Pancreas (tissue), 10 donors: ENCODE results near the gene DNAAF5. TPM values are rescaled to one million over a fixed set of nuclear protein-coding genes. Genes with fewer than 3 reads are reported as not detected.

ENCODE experiments used
- ATAC-seq, 4 donors: fragments of 200-7000 bp; cut with Tn5 transposase; one replicate each; pipeline versions ENCODE4 v1.8.0 to v1.9.1; 2020; ENCODE audit warnings: mild to moderate bottlenecking in 4 of 4, moderate library complexity in 4 of 4
- DNase-seq, 6 donors: peaks; one replicate each; pipeline ENCODE4 v3.0.0-alpha.2; 2020
- FAIRE-seq: peaks from 2 replicates; lab custom pipeline; 2012; peaks lifted over from hg19 to GRCh38; lab: Jason Lieb, UNC
- H3K27ac ChIP-seq, 4 donors: fragments of 200-600 bp; sonication (generic); 1 replicate in 3 of 4; 2 replicates in 1 of 4; pipeline versions ENCODE4 v1.5.0 to v1.8.0; 2020
- H3K27me3 ChIP-seq, 4 donors: fragments of 200-600 bp; one replicate each; pipeline ENCODE4 v1.8.0; 2021
- H3K36me3 ChIP-seq, 3 donors: fragments of 200-600 bp; sonication (generic) in 1 of 3; one replicate each; pipeline versions ENCODE4 v1.5.0 to v1.8.0; 2020 to 2021
- H3K4me1 ChIP-seq, 3 donors: fragments of 200-600 bp; one replicate each; pipeline ENCODE4 v1.8.0; 2021
- H3K4me3 ChIP-seq, 4 donors: fragments of 200-600 bp; sonication (generic) in 2 of 4; one replicate each; pipeline versions ENCODE4 v1.5.0 to v1.8.0; 2020 to 2021
- H3K9me3 ChIP-seq, 4 donors: fragments of 200-600 bp; one replicate each; pipeline ENCODE4 v1.8.0; 2021
- WGBS, 2 donors: extraction: QIAGEN DNeasy Blood & Tissue Kit; methylation state at CpG; one replicate each; pipeline ENCODE4 v1.1.7; 2013; 5-methylcytosine and 5-hydroxymethylcytosine counted together
- intact Hi-C, 3 donors: fragments of 100-400 bp; cut with DNase I; formaldehyde crosslinking; loops; one replicate each; pipeline versions ENCODE4 v1.11.1 to v1.14.2; 2022
- polyA plus RNA-seq, 2 donors: library from polyadenylated mRNA; stranded (reverse); fragments of 200-250 nt; gene quantifications; one replicate each; pipeline ENCODE4 v1.2.3, GENCODE V29; 2013
- total RNA-seq, 6 donors: library from RNA; stranded (reverse); fragmentation: NEBNext Ultra II Directional in 4 of 6; extraction: Animal tissue kit (Norgen Biotek cat#: 25700) in 4 of 6; gene quantifications; one replicate each; pipeline versions ENCODE4 v1.2.1 to v1.2.4, GENCODE V29; 2021 to 2023
- TF ChIP-seq, protein P1 (sequence below), 4 donors: fragments of 200-600 bp; sonication (generic) in 3 of 4; IDR thresholded peaks; one replicate each; pipeline versions ENCODE4 v1.5.0 to v1.8.0; 2021; ENCODE audit warnings: antibody characterized with exemption in 4 of 4
- donor health status: healthy with polysubstance abuse.
- donor health status: DM: no; HTN: no; CAD: no; lungs with moderate emphysema.
- donor health status: DM: no; HTN: no; CAD: no.
- donor health status: control.
- donor health status: control.
- donor health status: Bipolar disorder and iron deficiency.
- donor health status: DM: yes; HTN: yes; CAD: no.
- donor health status: DM: no; HTN: no; CAD: no.
- donor health status: DM: no; HTN: no; CAD: no.
- donor health status: DM: yes; HTN: yes; CAD: no.

Gene DNAAF5
- total and polyA plus RNA-seq, 8 donors: 7.7 to 16.6 (median 11.8) TPM

DNA sequence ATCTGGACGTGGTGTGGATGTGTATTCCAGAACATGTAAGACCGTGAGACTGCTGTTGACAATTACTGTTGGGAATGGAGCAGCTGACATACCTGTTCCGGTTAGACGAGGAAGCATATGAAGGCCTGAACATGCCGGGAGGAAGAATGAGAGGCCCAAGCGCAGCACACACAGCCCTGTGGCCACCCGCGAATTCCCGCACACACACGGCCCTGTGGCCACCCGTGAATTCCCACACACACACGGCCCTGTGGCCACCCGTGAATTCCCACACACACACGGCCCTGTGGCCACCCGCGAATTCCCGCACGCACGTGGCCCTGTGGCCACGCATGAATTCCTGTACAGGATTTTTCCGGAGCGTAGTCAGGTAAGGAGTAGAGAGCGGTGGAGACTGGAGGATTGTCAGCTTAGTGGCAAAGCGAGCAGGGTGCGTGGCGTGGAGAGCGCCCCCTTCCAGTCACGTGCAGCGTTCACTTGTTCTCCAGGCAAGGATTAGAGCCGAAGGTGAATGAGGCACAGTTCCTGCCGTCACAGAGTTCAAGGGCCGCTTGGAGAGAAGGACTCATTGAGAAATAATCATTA is 96.3 kb downstream of the DNAAF5 start:
- H3K27me3 ChIP-seq: no peaks in the 10 kb centered on the region
- H3K27ac ChIP-seq: peak overlapping the region in 1 of 4 donors; percentile 43
- intact Hi-C loops: no loop called here
- no peak overlapping the region for H3K4me3 ChIP-seq
- H3K4me1 ChIP-seq: peaks cover 8 to 28% (median 10%) of the 10 kb centered on the region in 3 donors
- H3K36me3 ChIP-seq: no peaks in the 10 kb centered on the region
- 72 to 76% methylated on average over 32 of the region's 32 CpGs for WGBS, 2 donors
- DNase-seq (peak in 2 of 6 donors; percentile 31 to 50), FAIRE-seq (no peak), ATAC-seq (peak; percentile 47 to 77 (median 54))
- H3K9me3 ChIP-seq: no peaks in the 10 kb centered on the region
- TF ChIP-seq, protein P1, sequence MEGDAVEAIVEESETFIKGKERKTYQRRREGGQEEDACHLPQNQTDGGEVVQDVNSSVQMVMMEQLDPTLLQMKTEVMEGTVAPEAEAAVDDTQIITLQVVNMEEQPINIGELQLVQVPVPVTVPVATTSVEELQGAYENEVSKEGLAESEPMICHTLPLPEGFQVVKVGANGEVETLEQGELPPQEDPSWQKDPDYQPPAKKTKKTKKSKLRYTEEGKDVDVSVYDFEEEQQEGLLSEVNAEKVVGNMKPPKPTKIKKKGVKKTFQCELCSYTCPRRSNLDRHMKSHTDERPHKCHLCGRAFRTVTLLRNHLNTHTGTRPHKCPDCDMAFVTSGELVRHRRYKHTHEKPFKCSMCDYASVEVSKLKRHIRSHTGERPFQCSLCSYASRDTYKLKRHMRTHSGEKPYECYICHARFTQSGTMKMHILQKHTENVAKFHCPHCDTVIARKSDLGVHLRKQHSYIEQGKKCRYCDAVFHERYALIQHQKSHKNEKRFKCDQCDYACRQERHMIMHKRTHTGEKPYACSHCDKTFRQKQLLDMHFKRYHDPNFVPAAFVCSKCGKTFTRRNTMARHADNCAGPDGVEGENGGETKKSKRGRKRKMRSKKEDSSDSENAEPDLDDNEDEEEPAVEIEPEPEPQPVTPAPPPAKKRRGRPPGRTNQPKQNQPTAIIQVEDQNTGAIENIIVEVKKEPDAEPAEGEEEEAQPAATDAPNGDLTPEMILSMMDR (IDR thresholded peaks at IDR 0.05): no peak

DNA sequence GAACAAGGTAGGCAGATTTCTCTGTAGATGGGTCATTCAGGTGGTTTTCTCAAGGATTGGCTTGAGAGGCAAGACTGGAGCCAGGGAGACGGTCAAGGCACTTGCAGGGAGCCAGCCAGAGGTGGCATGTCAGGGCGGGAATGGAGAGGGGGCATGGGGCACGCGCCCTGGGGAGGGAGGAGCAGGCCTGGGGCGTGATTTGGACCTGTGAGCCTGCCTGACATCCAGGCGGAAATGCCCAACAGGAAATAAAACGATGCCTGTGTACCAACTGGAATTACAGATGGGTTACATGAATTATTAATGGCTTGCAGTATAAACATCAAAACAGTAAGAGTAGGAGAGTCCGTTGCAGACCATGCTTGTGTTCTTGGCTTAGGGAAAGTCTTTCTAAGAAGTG is 97.2 kb downstream of the DNAAF5 start:
- no peaks in the 10 kb centered on the region for H3K27me3 ChIP-seq
- no peaks in the 10 kb centered on the region for H3K9me3 ChIP-seq
- 40 to 61% methylated on average over 8 of the region's 8 CpGs for WGBS, 2 donors
- FAIRE-seq (no peak), ATAC-seq (peak; percentile 44 to 68 (median 57)), DNase-seq (peak in 1 of 6 donors; percentile 38)
- H3K4me3 ChIP-seq: no peak overlapping the region
- no peaks in the 10 kb centered on the region for H3K36me3 ChIP-seq
- H3K4me1 ChIP-seq: peaks cover 6 to 24% (median 8%) of the 10 kb centered on the region in 3 donors
- intact Hi-C loops: no loop called here
- H3K27ac ChIP-seq: peak overlapping the region in 2 of 4 donors; percentile 37 to 43
- TF ChIP-seq, protein P1 (IDR thresholded peaks at IDR 0.05): no peak

- H3K27ac ChIP-seq: peak overlapping the region in 2 of 4 donors; percentile 37 to 43
- H3K36me3 ChIP-seq: no peaks in the 10 kb centered on the region
- DNase-seq (peak in 1 of 6 donors; percentile 20), ATAC-seq (no peak), FAIRE-seq (no peak)
- WGBS, 2 donors: 86 to 87% methylated on average over 7 of the region's 7 CpGs
- TF ChIP-seq, protein P1 (IDR thresholded peaks at IDR 0.05): no peak
- peaks cover 6 to 24% (median 8%) of the 10 kb centered on the region in 3 donors for H3K4me1 ChIP-seq
- intact Hi-C loops: no loop called here
- H3K9me3 ChIP-seq: no peaks in the 10 kb centered on the region
- H3K4me3 ChIP-seq: no peak overlapping the region
- H3K27me3 ChIP-seq: no peaks in the 10 kb centered on the region
Observed at GRCh38 chr7:824081-824480, 97.6 kb downstream of the DNAAF5 start.

DNA sequence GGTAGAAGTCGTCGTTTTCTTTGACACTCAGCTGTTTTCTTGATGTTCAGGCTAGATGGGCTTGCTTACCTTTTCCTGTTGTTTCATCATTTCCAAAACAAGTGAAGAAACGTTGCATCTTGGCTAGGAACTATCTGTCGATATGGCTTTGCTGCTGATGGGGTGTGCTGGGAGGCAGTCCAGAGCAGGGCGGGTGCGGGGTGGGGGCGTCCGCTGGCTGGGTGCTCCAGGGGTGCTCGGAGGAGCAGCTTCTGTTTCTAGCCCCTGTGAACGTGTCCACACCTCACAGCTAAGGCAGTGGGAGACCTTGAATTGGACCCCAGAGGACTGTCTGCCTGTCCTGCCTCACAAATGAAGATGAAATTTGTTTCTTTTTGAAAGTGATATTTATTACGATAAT is 98.2 kb downstream of the DNAAF5 start:
- ATAC-seq (no peak), DNase-seq (peak in 1 of 6 donors; percentile 35), FAIRE-seq (no peak)
- Histone ChIP-seq H3K36me3 (no peaks in the 10 kb centered on the region), H3K9me3 (no peaks in the 10 kb centered on the region), H3K27me3 (no peaks in the 10 kb centered on the region), H3K4me1 (peaks cover 6 to 24% (median 8%) of the 10 kb centered on the region in 3 donors), H3K27ac (no peak overlapping the region), H3K4me3 (no peak overlapping the region)
- intact Hi-C loops: no loop called here
- WGBS, 2 donors: 80 to 81% methylated on average over 11 of the region's 11 CpGs
- TF ChIP-seq, protein P1 (IDR thresholded peaks at IDR 0.05): no peak

DNA sequence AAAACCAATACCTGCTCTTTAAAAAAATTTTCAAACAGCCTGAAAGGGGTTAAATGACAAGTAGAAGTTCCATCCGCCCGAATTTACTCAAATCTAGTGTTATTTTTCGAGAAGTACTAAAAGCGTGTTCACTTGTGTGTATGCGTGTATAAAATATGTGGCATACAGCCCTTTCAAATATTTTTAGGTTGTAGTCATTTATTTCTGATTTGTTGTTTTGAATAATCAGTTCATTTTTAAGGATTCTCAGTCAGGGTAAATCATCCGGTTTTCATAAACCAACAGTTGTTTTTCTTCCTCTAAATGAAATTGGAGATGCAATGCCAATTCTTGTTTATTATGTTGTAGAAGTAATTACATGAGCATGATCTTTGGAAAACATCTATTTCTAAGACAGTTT is 98.9 kb downstream of the DNAAF5 start:
- 85 to 87% methylated on average over 6 of the region's 6 CpGs for WGBS, 2 donors
- intact Hi-C loops: no loop called here
- TF ChIP-seq, protein P1 (IDR thresholded peaks at IDR 0.05): no peak
- Histone ChIP-seq H3K4me3 (no peak overlapping the region), H3K36me3 (no peaks in the 10 kb centered on the region), H3K4me1 (peaks cover 10 to 22% (median 13%) of the 10 kb centered on the region in 3 donors), H3K27me3 (no peaks in the 10 kb centered on the region), H3K9me3 (no peaks in the 10 kb centered on the region), H3K27ac (no peak overlapping the region)
- DNase-seq (no peak), ATAC-seq (no peak), FAIRE-seq (no peak)
